ENCODE data around the gene SLC39A7.
"Not testable (repeated sequence)": the region's sequence is repeated elsewhere in the genome, so short reads cannot be mapped to it uniquely, and the experiment has no call there.

The SLC39A7 gene

DNA sequence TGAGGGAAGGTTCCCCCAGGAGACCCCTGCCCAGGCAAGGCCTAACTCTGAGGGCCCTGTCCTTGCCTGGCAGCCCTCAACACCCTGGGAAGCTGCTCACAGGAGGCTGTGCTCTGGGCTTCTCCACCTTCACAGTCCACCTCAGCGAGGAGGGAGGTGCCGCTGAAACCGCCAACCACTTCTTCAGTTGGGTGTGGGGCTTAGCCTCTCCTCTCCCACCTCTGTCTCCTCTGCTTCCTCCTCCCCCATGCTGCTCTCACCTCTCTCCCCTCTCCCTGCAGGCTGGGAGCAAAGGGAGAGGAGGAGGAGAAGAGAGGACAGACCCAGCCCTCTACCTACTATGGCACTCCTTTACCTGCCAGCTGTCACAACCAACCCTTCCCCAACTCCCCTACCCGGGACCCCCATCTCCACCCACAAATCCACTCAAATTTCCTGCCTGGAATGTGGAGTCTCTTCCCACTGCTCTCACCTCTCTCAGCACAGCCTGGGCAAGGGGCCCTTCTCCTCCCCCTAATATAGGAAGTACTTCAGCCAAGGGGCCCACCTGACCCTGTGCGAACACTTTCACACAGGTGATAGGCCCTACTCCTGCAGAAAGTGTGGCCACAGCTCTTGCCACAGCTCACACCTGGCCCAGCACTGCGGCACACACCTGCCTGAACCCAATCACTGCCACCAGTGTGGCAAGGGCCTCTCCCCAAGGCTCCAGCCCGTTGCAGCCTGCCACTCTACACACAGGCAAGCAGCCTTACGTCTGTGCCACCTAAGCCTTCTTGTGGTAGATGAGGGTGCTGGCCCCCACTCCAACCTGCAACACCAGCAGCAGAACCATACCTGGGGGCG is 14.8 kb downstream of the SLC39A7 start:
- no peak for TF ChIP-seq JUND (IDR thresholded peaks at IDR 0.05; ENCODE audit: low read depth)
- in situ Hi-C loops (cut with HindIII; ENCODE audit: low pct_unique_long_range_greater_than_20kb, low sequenced_read_pairs): no loop called here
- no peak for DNase-seq (ENCODE audit: low read depth in 1 of 2, low spot score in 1 of 2)

DNA sequence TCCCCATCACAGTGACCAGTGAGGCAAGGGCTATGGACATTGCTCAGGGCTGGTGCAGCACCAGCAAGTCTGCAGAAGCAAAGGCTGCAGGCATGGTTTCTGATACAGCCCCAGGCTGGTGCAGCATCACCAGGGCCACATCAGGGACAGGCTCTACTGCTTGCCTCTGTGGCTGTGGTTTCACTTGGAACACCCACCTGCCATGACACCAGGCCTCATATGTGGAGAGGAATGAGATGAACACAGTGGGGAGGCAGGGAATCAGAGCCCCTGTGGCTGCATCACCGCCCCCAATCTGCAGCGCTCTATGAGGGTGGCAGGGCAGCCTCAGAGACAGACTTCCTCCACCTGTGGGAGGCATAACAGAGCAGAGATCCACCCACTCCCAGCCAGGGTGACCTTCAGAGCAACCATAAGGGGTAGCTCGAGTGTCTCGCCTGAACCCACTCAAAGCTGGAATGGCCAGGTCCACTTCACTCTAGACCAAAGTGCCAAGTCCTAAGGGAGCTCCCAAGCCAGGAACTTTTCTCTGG is 15.5 kb downstream of the SLC39A7 start:
- in situ Hi-C loops (cut with HindIII; ENCODE audit: low pct_unique_long_range_greater_than_20kb, low sequenced_read_pairs): no loop called here
- TF ChIP-seq JUND (IDR thresholded peaks at IDR 0.05; ENCODE audit: low read depth): no peak
- no peak for DNase-seq (ENCODE audit: low read depth in 1 of 2, low spot score in 1 of 2)

DNA sequence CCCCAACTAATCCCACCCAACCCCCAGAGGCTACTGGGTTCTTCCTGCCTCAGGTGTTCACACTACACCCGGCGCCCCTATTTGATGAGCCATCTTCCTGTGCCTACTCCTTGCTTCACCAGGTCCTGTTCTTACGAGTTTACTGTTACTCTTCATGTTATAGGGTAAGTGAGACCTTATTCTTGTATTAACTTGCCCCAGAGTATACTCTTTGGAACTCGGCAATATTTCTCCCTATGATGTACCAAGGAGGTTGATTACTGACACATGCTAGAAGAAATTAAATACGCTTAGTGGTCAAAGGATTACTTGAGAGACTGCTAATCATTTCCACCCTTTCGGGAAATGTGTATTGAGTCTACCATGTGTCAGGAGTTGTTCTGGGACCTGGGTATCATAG is 16.6 kb downstream of the SLC39A7 start:
- DNase-seq (ENCODE audit: low read depth in 1 of 2, low spot score in 1 of 2): no peak
- in situ Hi-C loops (cut with HindIII; ENCODE audit: low pct_unique_long_range_greater_than_20kb, low sequenced_read_pairs): no loop called here
- TF ChIP-seq JUND (IDR thresholded peaks at IDR 0.05; ENCODE audit: low read depth): no peak

DNA sequence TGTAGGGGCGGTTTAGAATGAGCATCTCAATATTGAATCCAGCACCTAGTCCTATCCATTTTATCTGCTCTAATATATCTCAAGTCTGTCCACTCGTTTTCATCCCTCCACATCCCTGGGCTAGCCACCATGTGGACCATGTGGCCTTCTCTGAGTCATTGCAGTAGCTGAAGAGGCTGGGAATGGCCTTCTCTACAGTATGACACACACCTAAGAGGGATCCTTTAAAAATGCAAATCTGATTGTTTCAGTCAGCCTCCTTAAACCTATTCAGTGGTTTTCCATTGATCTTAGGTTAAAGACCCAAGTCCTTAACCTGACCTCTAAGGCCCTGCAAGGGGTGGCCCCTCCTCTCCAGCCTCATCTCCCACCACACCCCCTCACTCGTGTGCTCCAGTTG is 17.0 kb downstream of the SLC39A7 start:
- no peak for DNase-seq (ENCODE audit: low read depth in 1 of 2, low spot score in 1 of 2)
- no peak for TF ChIP-seq JUND (IDR thresholded peaks at IDR 0.05; ENCODE audit: low read depth)
- in situ Hi-C loops (cut with HindIII; ENCODE audit: low pct_unique_long_range_greater_than_20kb, low sequenced_read_pairs): no loop called here

DNA sequence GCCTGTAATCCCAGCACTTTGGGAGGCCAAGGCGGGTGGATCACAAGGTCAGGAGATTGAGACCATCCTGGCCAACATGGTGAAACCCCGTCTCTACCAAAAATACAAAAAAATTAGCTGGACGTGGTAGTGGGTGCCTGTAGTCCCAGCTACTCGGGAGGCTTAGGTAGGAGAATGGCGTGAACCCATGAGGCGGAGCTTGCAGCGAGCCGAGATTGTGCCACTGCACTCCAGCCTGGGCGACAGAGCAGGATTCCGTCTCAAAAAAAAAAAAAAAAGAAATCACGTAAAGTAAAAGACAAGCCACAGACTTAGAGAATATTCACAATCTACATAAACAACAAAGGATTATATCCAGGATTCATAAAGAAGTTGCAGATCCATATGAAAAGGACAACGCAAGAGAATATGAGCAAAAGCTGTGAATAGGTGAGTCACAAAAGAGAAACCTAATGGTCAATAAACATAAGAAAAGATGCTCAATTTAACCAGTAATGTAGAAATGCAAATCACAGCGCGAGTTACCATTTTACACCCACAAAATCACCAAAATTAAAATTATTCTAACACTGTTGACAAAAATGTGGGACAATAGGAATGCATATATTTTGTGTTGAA is 25.9 kb downstream of the SLC39A7 start:
- in situ Hi-C loops (cut with HindIII; ENCODE audit: low pct_unique_long_range_greater_than_20kb, low sequenced_read_pairs); DNase-seq (ENCODE audit: low read depth in 1 of 2, low spot score in 1 of 2): not testable (repeated sequence)

DNA sequence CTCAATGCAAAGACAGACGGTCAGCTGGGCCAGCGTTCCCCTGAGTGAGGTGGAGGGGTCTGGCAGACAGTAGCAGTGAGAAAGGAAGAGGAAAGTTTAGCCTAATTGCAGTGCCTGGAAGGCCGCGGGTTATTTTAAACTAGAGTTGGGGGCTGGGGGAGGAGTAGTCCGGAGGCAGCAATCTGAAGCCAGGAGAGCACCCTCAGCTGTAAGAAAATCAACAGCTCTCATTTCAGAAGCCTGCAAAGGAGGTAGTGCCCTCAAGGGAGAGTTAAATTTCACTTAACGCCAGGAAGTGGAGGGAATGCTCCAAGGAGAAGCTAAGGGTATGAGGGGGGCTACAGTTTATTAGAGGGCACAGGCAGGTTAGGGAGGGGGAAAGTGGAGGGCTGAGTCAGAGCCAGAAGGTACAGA is 34.6 kb downstream of the SLC39A7 start:
- in situ Hi-C loops (cut with HindIII; ENCODE audit: low pct_unique_long_range_greater_than_20kb, low sequenced_read_pairs): no loop called here
- DNase-seq (ENCODE audit: low read depth in 1 of 2, low spot score in 1 of 2): no peak
- no peak for TF ChIP-seq JUND (IDR thresholded peaks at IDR 0.05; ENCODE audit: low read depth)

DNA sequence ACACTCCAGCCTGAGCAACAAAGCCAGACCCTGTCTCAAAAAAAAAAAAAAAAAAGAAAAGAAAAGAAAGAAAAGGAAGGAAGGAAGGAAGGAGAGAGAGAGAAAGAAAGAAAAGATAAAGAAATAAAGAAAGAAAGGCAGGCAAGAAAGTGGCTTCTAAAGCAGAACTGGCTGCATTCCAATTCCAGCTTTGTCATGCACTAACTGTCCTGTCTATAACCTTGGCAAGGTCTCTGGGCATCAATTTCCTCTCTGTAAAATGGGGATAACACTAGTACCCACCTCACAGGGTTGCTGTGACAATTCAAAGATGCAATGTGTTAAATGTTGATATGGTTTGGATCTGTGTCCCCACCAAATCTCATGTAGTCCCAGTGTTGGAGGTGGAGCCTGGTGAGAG is 35.7 kb downstream of the SLC39A7 start:
- DNase-seq (ENCODE audit: low read depth in 1 of 2, low spot score in 1 of 2): no peak
- TF ChIP-seq JUND (IDR thresholded peaks at IDR 0.05; ENCODE audit: low read depth): no peak
- in situ Hi-C loops (cut with HindIII; ENCODE audit: low pct_unique_long_range_greater_than_20kb, low sequenced_read_pairs): no loop called here

DNA sequence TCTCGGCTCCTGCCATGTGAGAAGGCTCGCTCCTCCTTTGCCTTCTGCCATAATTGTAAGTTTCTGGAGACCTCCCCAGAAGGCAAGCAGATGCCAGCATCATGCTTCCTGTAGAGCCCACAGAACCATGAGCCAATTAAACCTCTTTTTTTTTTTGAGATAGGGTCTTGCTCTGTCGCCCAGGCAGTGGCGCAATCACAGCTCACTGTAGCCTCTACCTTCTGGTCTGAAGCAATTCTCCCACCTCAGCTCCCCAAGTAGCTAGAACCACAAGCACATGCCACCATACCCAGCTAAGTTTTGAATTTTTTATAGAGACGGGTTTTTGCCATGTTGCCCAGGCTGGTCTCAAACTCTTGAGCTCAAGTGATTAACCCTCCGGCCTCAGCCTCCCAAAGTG is 36.2 kb downstream of the SLC39A7 start:
- in situ Hi-C loops (cut with HindIII; ENCODE audit: low pct_unique_long_range_greater_than_20kb, low sequenced_read_pairs): no loop called here
- no peak for TF ChIP-seq JUND (IDR thresholded peaks at IDR 0.05; ENCODE audit: low read depth)
- no peak for DNase-seq (ENCODE audit: low read depth in 1 of 2, low spot score in 1 of 2)

DNA sequence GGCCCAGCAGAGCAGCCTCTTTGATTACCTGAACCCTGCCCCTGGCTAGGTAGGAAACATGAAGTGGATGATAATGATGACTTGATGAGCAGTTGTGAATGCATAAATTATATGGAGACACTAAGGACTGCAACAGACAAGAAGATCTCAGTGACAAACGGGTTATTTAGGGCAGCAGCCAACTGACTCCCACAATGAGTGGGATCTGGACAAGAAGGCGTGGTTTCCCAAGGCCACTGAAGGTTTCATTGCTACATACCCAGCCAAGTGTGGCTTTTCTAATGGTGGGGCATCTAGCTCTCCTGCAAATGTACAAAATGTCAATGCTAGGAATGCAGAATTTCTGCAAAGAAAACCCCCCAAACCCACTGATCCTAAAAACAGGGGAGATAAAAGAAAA is 37.1 kb downstream of the SLC39A7 start:
- no peak for TF ChIP-seq JUND (IDR thresholded peaks at IDR 0.05; ENCODE audit: low read depth)
- DNase-seq (ENCODE audit: low read depth in 1 of 2, low spot score in 1 of 2): no peak
- in situ Hi-C loops (cut with HindIII; ENCODE audit: low pct_unique_long_range_greater_than_20kb, low sequenced_read_pairs): no loop called here

DNA sequence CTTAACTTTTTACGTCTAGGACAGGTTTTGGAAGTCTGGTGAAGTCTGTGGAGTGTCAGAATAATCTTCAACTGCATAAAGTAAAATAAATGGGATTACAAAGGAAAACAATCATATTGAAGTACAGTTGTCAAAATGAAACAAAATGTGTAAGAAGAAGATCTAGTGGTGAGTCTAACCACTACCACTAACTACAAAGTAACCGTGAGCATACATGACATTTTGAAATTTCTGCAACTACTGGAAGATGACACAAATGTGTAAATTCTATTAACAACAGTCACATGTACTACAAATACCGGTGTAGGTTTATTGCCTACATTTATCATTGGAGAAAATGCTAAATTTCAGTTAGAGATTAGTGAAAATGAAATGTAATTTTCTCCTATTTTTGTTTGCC is 41.3 kb downstream of the SLC39A7 start:
- DNase-seq (ENCODE audit: low read depth in 1 of 2, low spot score in 1 of 2): no peak
- in situ Hi-C loops (cut with HindIII; ENCODE audit: low pct_unique_long_range_greater_than_20kb, low sequenced_read_pairs): no loop called here
- TF ChIP-seq JUND (IDR thresholded peaks at IDR 0.05; ENCODE audit: low read depth): no peak

DNA sequence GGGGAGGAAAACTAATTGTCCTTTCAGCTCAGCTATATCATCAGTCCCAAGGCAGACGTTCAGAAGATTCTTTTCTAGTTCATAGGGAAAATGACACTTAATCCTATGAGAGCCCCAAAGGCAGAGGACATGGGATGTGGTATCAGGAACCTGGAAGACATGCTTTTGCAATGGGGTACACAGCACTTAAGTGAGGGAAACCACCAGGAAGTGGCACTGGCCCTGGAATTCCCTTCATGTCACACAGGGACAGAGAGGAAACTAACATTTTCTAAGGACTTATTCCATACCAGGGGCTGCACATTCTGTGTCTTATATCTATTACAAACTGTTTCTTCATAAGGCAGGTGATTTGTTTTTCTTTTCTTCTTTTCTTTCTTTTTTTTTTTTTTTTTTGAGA is 42.8 kb downstream of the SLC39A7 start:
- no peak for TF ChIP-seq JUND (IDR thresholded peaks at IDR 0.05; ENCODE audit: low read depth)
- in situ Hi-C loops (cut with HindIII; ENCODE audit: low pct_unique_long_range_greater_than_20kb, low sequenced_read_pairs): no loop called here
- no peak for DNase-seq (ENCODE audit: low read depth in 1 of 2, low spot score in 1 of 2)

DNA sequence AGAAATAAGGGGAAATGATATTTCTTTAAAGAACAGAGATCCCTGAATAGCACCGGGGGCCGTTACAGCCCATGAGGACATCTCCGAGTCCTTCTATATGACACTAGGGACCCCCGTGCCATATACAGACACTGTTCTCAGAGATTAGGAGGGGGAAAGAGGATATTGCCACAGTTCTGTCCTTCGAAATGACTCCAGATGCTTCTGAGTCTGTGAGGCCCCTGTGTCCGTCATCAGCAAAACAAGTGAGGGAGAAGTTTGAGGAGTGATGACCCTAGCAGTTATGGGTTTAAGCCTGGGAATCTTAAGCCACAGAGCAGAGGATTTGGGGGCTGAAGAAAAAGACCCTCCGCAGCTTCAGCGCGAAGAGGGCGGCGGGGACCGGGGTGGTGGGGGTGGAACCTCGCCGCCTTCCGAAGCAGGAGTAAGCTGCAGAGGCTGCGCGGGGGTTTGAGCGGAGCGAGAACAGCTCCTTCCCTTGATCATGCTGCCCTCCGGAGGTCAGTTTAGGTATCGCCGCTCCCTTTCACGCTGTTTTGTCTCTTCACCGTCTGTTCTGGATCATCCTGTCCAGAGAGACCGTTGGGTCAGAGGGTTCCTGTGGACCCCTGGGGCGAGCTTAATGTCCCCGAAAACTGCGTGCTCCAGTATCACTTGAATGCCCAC is 47.4 kb downstream of the SLC39A7 start:
- in situ Hi-C loops (cut with HindIII; ENCODE audit: low pct_unique_long_range_greater_than_20kb, low sequenced_read_pairs): no loop called here
- DNase-seq (ENCODE audit: low read depth in 1 of 2, low spot score in 1 of 2): peak; percentile 50 to 88
- no peak for TF ChIP-seq JUND (IDR thresholded peaks at IDR 0.05; ENCODE audit: low read depth)

DNA sequence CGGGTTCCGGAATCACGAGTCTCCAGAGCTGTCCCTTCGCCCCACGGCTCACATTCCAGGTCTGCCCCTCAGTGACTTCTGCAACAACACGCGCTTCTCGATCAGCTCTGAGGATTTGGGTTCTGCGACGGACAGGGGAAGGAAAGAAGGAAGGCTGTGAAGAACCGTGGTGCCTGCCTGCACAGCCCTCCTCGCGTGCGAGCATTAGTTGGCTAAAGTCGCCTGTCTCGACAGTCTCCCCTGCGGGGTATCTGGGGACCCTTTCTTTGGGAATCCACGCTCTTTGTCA is 47.9 kb downstream of the SLC39A7 start:
- in situ Hi-C loops (cut with HindIII; ENCODE audit: low pct_unique_long_range_greater_than_20kb, low sequenced_read_pairs): no loop called here
- TF ChIP-seq JUND (IDR thresholded peaks at IDR 0.05; ENCODE audit: low read depth): no peak
- DNase-seq (ENCODE audit: low read depth in 1 of 2, low spot score in 1 of 2): no peak
